GM12874 (cell line): ENCODE measurements around the gene CACNB2.

Experiments
- TF ChIP-seq, protein P1 (sequence below): IDR thresholded peaks from 2 replicates; pipeline ENCODE4 v1.5.1; 2011; ENCODE audit warnings: low read depth, mild to moderate bottlenecking, control low read depth, low read length, moderate library complexity; ENCODE audit not compliant: insufficient read depth

CACNB2 gene

DNA sequence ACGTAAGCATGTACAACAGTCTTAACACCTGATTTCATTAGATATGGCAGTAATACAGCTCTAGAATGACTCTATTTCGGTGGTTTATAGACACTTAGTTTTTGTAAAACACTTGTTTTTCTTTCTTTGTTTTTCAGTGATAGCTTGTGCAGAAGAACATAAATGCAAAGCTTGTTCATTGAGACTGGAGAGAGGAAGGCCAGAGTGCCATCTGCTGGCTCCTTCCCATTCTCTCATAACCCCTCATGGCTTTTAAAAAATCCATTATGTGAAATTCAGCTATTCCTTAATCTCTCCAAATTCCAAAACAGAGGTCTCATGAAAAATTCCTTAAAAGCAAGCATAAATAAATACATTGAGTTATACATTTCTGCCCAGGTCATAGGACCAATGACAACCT lies 76.3 kb downstream of the CACNB2 start:
- TF ChIP-seq, protein P1, sequence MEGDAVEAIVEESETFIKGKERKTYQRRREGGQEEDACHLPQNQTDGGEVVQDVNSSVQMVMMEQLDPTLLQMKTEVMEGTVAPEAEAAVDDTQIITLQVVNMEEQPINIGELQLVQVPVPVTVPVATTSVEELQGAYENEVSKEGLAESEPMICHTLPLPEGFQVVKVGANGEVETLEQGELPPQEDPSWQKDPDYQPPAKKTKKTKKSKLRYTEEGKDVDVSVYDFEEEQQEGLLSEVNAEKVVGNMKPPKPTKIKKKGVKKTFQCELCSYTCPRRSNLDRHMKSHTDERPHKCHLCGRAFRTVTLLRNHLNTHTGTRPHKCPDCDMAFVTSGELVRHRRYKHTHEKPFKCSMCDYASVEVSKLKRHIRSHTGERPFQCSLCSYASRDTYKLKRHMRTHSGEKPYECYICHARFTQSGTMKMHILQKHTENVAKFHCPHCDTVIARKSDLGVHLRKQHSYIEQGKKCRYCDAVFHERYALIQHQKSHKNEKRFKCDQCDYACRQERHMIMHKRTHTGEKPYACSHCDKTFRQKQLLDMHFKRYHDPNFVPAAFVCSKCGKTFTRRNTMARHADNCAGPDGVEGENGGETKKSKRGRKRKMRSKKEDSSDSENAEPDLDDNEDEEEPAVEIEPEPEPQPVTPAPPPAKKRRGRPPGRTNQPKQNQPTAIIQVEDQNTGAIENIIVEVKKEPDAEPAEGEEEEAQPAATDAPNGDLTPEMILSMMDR: no peak

DNA sequence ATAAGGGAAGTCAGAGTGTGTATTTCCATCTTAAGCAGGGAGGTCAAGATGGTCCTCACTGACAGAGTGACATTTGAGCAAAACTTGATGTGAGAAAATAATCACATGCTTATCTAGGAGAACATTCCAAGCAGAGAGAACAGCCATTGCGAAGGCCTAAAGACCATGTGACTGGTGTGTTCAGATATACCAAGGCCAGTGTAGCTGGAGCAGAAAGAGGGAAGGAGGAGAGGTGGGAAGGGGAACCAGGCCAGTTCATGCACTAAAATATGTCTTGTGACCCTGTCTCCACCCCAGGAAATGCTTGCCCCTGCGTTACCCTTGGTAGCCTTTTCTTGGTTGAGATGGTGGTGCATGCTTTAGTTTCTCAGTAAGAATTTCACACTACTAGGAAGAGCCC lies 77.4 kb downstream of the CACNB2 start:
- TF ChIP-seq, protein P1: no peak

DNA sequence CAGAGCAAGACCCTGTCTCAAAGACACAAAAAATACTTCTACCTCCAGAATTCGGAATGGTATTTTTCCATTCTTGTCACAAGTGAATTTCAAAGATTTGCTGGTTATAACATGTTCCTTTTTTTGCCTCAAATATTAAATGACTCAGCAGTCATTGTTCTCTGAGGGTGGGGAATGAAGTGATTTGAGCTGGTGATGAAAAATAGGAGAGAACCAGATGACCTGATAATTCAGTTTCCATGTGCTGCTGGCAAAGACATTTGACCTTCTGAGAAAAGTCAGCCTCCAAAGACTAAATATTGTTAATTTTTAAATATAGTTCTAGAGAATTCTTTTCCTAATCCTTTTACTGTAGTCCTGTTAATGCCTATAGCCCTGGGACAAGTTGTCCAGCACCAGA lies 78.9 kb downstream of the CACNB2 start:
- TF ChIP-seq, protein P1: no peak

DNA sequence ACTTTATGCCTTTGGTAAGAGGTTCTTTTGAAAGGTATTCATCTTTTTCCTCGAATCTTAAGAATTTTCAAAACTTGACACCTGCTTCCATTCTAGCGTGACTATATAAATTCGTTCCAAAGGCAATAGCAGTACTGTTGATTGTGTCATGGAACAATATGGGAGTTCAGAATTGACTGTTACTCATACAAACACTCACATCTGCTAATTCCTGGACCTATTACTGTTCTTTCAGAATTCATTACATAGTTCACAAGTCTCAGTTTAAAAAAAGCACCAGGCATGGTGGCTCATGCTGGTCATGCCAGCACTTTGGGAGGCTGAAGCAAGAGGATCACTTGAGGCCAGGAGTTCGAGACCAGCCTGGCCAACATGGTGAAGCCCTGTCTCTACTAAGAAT lies 80.9 kb downstream of the CACNB2 start:
- TF ChIP-seq, protein P1: no peak

DNA sequence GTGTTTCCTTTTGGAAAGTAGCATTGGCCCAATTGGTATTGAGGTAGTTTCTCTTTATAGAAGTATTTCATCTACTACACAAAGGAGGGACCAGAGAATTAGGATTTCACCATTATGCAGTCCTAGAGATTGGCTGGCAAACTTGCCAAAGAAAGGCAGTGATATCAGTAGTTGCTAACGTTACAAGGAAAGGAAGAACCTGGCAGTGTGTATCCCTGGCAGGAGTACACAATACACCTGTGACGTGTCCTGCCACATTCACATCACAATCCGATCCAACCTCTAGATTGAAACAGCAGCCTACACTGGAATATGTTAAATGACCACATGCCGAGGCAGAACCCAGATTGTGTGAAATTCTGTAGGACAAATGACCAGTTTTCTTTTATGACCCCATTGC lies 81.7 kb downstream of the CACNB2 start:
- TF ChIP-seq, protein P1: no peak

DNA sequence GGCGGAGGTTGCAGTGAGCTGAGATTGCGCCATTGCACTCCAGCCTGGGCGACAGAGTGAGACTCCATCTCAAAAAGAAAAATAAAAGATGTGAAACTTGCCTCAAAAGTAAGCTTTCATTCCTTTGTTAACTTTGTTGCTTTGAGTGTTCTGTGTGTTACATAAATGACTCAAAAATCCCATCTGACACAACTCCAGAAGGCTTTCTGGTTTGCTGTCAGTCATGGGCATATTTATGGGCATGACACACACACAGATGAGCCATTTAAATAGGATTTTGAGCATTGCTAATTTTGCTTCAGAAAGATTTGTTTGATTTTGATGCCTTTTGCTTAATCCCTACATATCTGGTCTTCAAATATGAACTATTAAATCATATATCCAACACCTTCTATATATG lies 82.6 kb downstream of the CACNB2 start:
- TF ChIP-seq, protein P1: no peak

DNA sequence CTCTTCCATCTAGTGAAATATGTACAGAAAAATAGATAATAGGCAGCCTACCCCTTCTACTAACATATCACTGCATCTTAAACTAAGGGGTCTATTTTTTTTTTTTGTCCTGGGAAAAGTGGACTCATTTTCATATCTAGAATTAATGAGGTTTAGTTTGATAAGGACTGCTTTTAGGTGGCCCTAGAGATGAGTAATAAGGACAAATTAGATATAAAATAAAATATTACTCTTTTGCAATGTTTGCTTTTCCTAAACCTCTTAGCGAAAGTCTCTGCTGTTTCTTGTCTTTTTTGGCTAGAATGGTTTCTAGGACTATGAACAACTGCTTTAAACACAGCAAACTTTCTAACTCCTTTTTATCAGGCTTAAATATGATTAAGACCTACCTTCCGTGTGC lies 83.7 kb downstream of the CACNB2 start:
- TF ChIP-seq, protein P1: no peak

DNA sequence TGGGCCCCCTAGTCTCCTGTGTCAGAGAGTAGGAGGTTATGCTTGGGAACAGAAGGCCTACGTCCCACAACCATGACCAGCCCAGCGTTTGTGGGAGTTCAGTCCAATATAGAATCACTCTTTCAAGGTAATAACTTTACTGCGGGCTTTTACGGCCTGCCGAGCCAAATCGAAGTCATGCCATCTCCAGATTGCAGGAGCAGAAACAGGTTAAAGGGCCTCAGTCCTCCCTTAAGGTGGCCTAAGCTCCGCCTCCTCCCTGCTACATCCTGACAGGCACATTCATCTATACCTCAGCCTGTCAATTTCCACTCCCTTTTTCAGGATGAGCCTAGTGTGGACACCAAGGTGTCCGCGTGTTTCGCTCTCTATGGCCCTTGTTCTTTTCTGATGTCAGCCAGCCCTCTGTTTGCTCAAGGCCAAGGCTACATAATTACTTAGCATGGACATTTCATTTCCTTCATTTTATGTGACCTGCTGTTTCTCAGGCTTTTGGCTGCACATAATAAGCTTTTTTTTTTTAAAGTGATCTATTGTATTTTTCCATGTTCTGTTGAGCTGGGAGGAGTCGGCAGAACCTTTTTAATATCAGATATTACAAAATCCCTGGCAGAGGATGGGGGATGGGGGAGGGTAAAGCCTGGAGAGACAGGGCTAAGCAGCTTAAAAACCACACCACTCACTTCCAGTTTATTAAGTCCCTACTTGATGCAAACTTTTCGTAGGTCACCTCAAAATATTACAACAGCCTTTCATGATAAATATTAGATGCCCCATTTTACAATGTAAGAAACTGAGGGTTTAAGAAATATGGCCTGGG lies 84.6 kb downstream of the CACNB2 start:
- TF ChIP-seq, protein P1: no peak
